SH-SY5Y (cell line): ENCODE results near the gene C18orf63.

Experiments
- GATA2 ChIP-seq: IDR thresholded peaks from 2 replicates; pipeline ENCODE4 v1.6.1; 2011; ENCODE audit warnings: mild to moderate bottlenecking, low read depth, low read length
- GATA3 ChIP-seq: IDR thresholded peaks from 2 replicates; pipeline ENCODE4 v1.6.1; 2011; ENCODE audit warnings: low read depth, mild to moderate bottlenecking, low read length, moderate library complexity

C18orf63 gene

GRCh38 chr18:74282755-74283554, 32.7 kb upstream of the C18orf63 start:
- TF ChIP-seq GATA2, result no peak
- TF ChIP-seq GATA3, result no peak

- TF ChIP-seq GATA3 (no peak), GATA2 (no peak)
Measured at GRCh38 chr18:74283646-74284045, 32.0 kb upstream of the C18orf63 start.

GRCh38 chr18:74284191-74284979, 31.3 kb upstream of the C18orf63 start:
- TF ChIP-seq GATA3, result no peak
- TF ChIP-seq GATA2, result no peak

GRCh38 chr18:74284980-74285355, 30.7 kb upstream of the C18orf63 start:
- TF ChIP-seq GATA3 (no peak), GATA2 (no peak)

- TF ChIP-seq GATA2 (no peak), GATA3 (no peak)
Measured at GRCh38 chr18:74286106-74286855, 29.4 kb upstream of the C18orf63 start.

- TF ChIP-seq GATA2 (no peak), GATA3 (no peak)
Measured at GRCh38 chr18:74286856-74287255, 28.8 kb upstream of the C18orf63 start.

- TF ChIP-seq GATA3, result no peak
- TF ChIP-seq GATA2, result no peak
Measured at GRCh38 chr18:74288041-74288440, 27.6 kb upstream of the C18orf63 start.

- TF ChIP-seq GATA3 (no peak), GATA2 (no peak)
Measured at GRCh38 chr18:74288730-74289129, 26.9 kb upstream of the C18orf63 start.

GRCh38 chr18:74289137-74289536, 26.5 kb upstream of the C18orf63 start:
- TF ChIP-seq GATA3, result no peak
- no peak for TF ChIP-seq GATA2

GRCh38 chr18:74290021-74290420, 25.6 kb upstream of the C18orf63 start:
- no peak for TF ChIP-seq GATA2
- TF ChIP-seq GATA3, result no peak

- TF ChIP-seq GATA2 (no peak), GATA3 (no peak)
Measured at GRCh38 chr18:74290794-74291471, 24.7 kb upstream of the C18orf63 start.

- TF ChIP-seq GATA3, result no peak
- TF ChIP-seq GATA2, result no peak
Measured at GRCh38 chr18:74291472-74291770, 24.2 kb upstream of the C18orf63 start.

GRCh38 chr18:74291771-74292540, 23.7 kb upstream of the C18orf63 start, which contains the start of gene CYB5A:
TSS of gene CYB5A (minus strand) at chr18:74291963. CDS start at chr18:74291875, 88 bp downstream.
- TF ChIP-seq GATA2 (no peak), GATA3 (no peak)
